GM11168 (cell line): ENCODE results near the gene NOTUM.

Experiments
- in situ Hi-C: fragments of 300-500 bp; cut with MboI; formaldehyde crosslinking; loops from one replicate; pipeline ENCODE4 v1.12.0; 2022; ENCODE audit warnings: low sequenced_read_pairs; ENCODE audit not compliant: unreplicated experiment

NOTUM gene

GRCh38 chr17:81961087-81961511 is at the start of gene NOTUM:
Gene NOTUM, minus strand, starts transcription at chr17:81961187. Its CDS starts 278 bp downstream, at chr17:81960909.
- in situ Hi-C loops = no loop called here

GRCh38 chr17:82009413-82009812 is 48.4 kb upstream of the NOTUM start:
- in situ Hi-C loops = no loop called here

GRCh38 chr17:82008941-82009405 is 48.0 kb upstream of the NOTUM start:
- in situ Hi-C loops = no loop called here

- in situ Hi-C loops = no loop called here
These were observed 47.4 kb upstream of the NOTUM start for GRCh38 chr17:82008258-82008940.

- in situ Hi-C loops = no loop called here
These were observed 46.7 kb upstream of the NOTUM start for GRCh38 chr17:82007495-82008257.

GRCh38 chr17:82007228-82007494 is 46.2 kb upstream of the NOTUM start:
- in situ Hi-C loops = no loop called here

- in situ Hi-C loops = no loop called here
These were observed 45.7 kb upstream of the NOTUM start for GRCh38 chr17:82006468-82007227.

- in situ Hi-C loops = no loop called here
These were observed 44.8 kb upstream of the NOTUM start for GRCh38 chr17:82005701-82006348.

- in situ Hi-C loops = no loop called here
These were observed 43.8 kb upstream of the NOTUM start for GRCh38 chr17:82004517-82005455.

- in situ Hi-C loops = no loop called here
These were observed 42.7 kb upstream of the NOTUM start for GRCh38 chr17:82003411-82004381.

GRCh38 chr17:82001571-82002056 is 40.6 kb upstream of the NOTUM start:
- in situ Hi-C loops = no loop called here

- in situ Hi-C loops = no loop called here
These were observed 40.0 kb upstream of the NOTUM start for GRCh38 chr17:82000803-82001570.

- in situ Hi-C loops = no loop called here
These were observed 39.2 kb upstream of the NOTUM start for GRCh38 chr17:81999976-82000802.

- in situ Hi-C loops = no loop called here
These were observed 38.6 kb upstream of the NOTUM start for GRCh38 chr17:81999587-81999975.

- in situ Hi-C loops = no loop called here
These were observed 37.9 kb upstream of the NOTUM start for GRCh38 chr17:81998691-81999438.

GRCh38 chr17:81998212-81998611 is 37.2 kb upstream of the NOTUM start:
- in situ Hi-C loops = no loop called here
